Limb (tissue), 2 donors: ENCODE results near the gene OR6X1.
"Not testable (repeated sequence)": the region's sequence is repeated elsewhere in the genome, so short reads cannot be mapped to it uniquely, and the experiment has no call there.

Experiments
- DNase-seq, 2 donors: peaks; one replicate each; pipeline ENCODE4 v3.0.0-alpha.2; 2016; ENCODE audit errors: extremely low spot score in 2 of 2

The OR6X1 gene

GRCh38 chr11:123753110-123753509, 1.2 kb downstream of the OR6X1 start:
- no peak for DNase-seq

GRCh38 chr11:123751781-123752180, 2.5 kb downstream of the OR6X1 start:
- no peak for DNase-seq

- not testable (repeated sequence) for DNase-seq
These were observed 6.0 kb downstream of the OR6X1 start for GRCh38 chr11:123748349-123748748.

- no peak for DNase-seq
These were observed 8.4 kb downstream of the OR6X1 start for GRCh38 chr11:123745764-123746451.

GRCh38 chr11:123742724-123743120, 11.6 kb downstream of the OR6X1 start:
- DNase-seq = no peak

- no peak for DNase-seq
These were observed 12.1 kb downstream of the OR6X1 start for GRCh38 chr11:123742031-123742723.

- DNase-seq = peak; percentile 90 to 93
These were observed 12.9 kb downstream of the OR6X1 start, which contains the start of gene ZNF202 for GRCh38 chr11:123741159-123742030. ZNF202 (minus strand) TSS chr11:123741660; CDS start chr11:123730888, 10,772 bp downstream.

- no peak for DNase-seq
These were observed 13.5 kb downstream of the OR6X1 start for GRCh38 chr11:123740787-123741158.

GRCh38 chr11:123738374-123738773, 15.9 kb downstream of the OR6X1 start:
- no peak for DNase-seq

GRCh38 chr11:123736769-123737168, 17.5 kb downstream of the OR6X1 start:
- no peak for DNase-seq

GRCh38 chr11:123729602-123730001, 24.7 kb downstream of the OR6X1 start:
- no peak for DNase-seq

- DNase-seq = no peak
These were observed 28.2 kb downstream of the OR6X1 start for GRCh38 chr11:123725995-123726655.

- DNase-seq = no peak
These were observed 34.9 kb downstream of the OR6X1 start for GRCh38 chr11:123719452-123719851.

- DNase-seq = no peak
These were observed 35.8 kb downstream of the OR6X1 start for GRCh38 chr11:123718469-123718868.

- DNase-seq = no peak
These were observed 36.3 kb downstream of the OR6X1 start for GRCh38 chr11:123718063-123718462.

GRCh38 chr11:123712627-123713026, 41.7 kb downstream of the OR6X1 start:
- DNase-seq = not testable (repeated sequence)

- DNase-seq = peak; percentile 70 to 74
These were observed 46.6 kb downstream of the OR6X1 start for GRCh38 chr11:123707606-123708205.

GRCh38 chr11:123707206-123707605, 47.1 kb downstream of the OR6X1 start:
- no peak for DNase-seq

- no peak for DNase-seq
These were observed 50.0 kb downstream of the OR6X1 start for GRCh38 chr11:123704341-123704740.
